Neural cell (in vitro differentiated cells): ENCODE measurements around the gene IGFBP2. TPM values are rescaled to one million over a fixed set of nuclear protein-coding genes. Genes with fewer than 3 reads are reported as not detected.

ENCODE experiments used
- H2AFZ ChIP-seq: fragments of 200-600, 300-800 bp; sonication (generic), shearing (Covaris generic); 2 replicates; pipeline ENCODE4 v1.6.0; 2014; ENCODE audit warnings: low read depth, mild to moderate bottlenecking, antibody characterized with exemption, low read length, moderate library complexity
- H3F3A ChIP-seq: fragments of 200-600 bp; shearing (Covaris generic); 2 replicates; pipeline ENCODE4 v1.6.1; 2016; ENCODE audit warnings: mild to moderate bottlenecking, moderate library complexity, mixed read lengths, antibody characterized with exemption, low read length; ENCODE audit not compliant: insufficient read depth, poor library complexity, severe bottlenecking
- H3K27ac ChIP-seq: fragments of 200-600, 300-800 bp; sonication (generic), shearing (Covaris generic); 2 replicates; pipeline ENCODE4 v1.5.1; 2014; ENCODE audit warnings: mild to moderate bottlenecking, low read length, moderate library complexity
- H3K27me3 ChIP-seq: fragments of 300-800, 200-600 bp; sonication (generic), shearing (Covaris generic); 2 replicates; pipeline ENCODE4 v1.6.0; 2014; ENCODE audit warnings: mild to moderate bottlenecking, low read depth, low read length, moderate library complexity; ENCODE audit not compliant: insufficient read depth
- H3K36me3 ChIP-seq: fragments of 300-800, 200-600 bp; sonication (generic), shearing (Covaris generic); 2 replicates; pipeline ENCODE4 v1.5.1; 2014; ENCODE audit warnings: mild to moderate bottlenecking, antibody characterized with exemption, low read length, moderate library complexity; ENCODE audit not compliant: insufficient read depth
- H3K4me2 ChIP-seq: fragments of 300-800, 200-600 bp; sonication (generic), shearing (Covaris generic); 2 replicates; pipeline ENCODE4 v1.6.0; 2014; ENCODE audit warnings: mild to moderate bottlenecking, low read length
- H3K4me3 ChIP-seq: fragments of 300-800, 200-600 bp; sonication (generic), shearing (Covaris generic); 2 replicates; pipeline ENCODE4 v1.5.1; 2014; ENCODE audit warnings: mild to moderate bottlenecking, low read length, moderate library complexity
- H3K79me2 ChIP-seq: fragments of 200-600 bp; shearing (Covaris generic); replicated peaks from 2 replicates; pipeline ENCODE4 v1.6.0; 2014; ENCODE audit warnings: mild to moderate bottlenecking, low read length, moderate library complexity; ENCODE audit not compliant: insufficient read depth
- H3K9ac ChIP-seq: fragments of 300-800, 200-600 bp; sonication (generic), shearing (Covaris generic); 2 replicates; pipeline ENCODE4 v1.6.1; 2016; ENCODE audit warnings: mild to moderate bottlenecking, low read length, mixed read lengths
- H3K9me2 ChIP-seq: fragments of 200-600 bp; shearing (Covaris generic); 2 replicates; pipeline ENCODE4 v1.6.1; 2016; ENCODE audit warnings: mild to moderate bottlenecking, low read length, mixed read lengths; ENCODE audit not compliant: insufficient read depth
- H3K9me3 ChIP-seq: fragments of 200-600, 300-800 bp; sonication (generic), shearing (Covaris generic); 2 replicates; pipeline ENCODE4 v1.6.1; 2016; ENCODE audit warnings: mild to moderate bottlenecking, mixed run types, low read length, moderate library complexity, mixed read lengths
- H4K20me1 ChIP-seq: fragments of 200-600 bp; shearing (Covaris generic); 2 replicates; pipeline ENCODE4 v1.6.1; 2016; ENCODE audit warnings: mild to moderate bottlenecking, mixed run types; ENCODE audit not compliant: insufficient read depth
- CTCF ChIP-seq: fragments of 450-650 bp; IDR thresholded peaks from 2 replicates; pipeline ENCODE4 v1.5.1; 2014; ENCODE audit warnings: antibody characterized with exemption, mild to moderate bottlenecking, moderate library complexity; ENCODE audit not compliant: poor library complexity, severe bottlenecking
- EP300 ChIP-seq: fragments of 450-650 bp; conservative IDR thresholded peaks from 2 replicates; pipeline ENCODE4 v1.6.1; 2014; ENCODE audit warnings: antibody characterized with exemption, mild to moderate bottlenecking, moderate library complexity; ENCODE audit not compliant: poor library complexity, severe bottlenecking
- EZH2 ChIP-seq: fragments of 200-600, 300-800 bp; shearing (Covaris generic), sonication (generic); IDR thresholded peaks from 2 replicates; pipeline ENCODE4 v1.6.1; 2014; ENCODE audit warnings: antibody characterized with exemption, low read length, borderline replicate concordance, mild to moderate bottlenecking; ENCODE audit not compliant: insufficient read depth, poor library complexity, severe bottlenecking
- MXI1 ChIP-seq: fragments of 450-650 bp; conservative IDR thresholded peaks from 2 replicates; pipeline ENCODE4 v1.6.1; 2014; ENCODE audit warnings: antibody characterized with exemption, mild to moderate bottlenecking; ENCODE audit not compliant: poor library complexity, severe bottlenecking
- POLR2AphosphoS5 ChIP-seq: IDR thresholded peaks from 2 replicates; pipeline ENCODE4 v1.6.1; 2012
- RAD21 ChIP-seq: fragments of 450-650 bp; conservative IDR thresholded peaks from 2 replicates; pipeline ENCODE4 v1.6.1; 2014; ENCODE audit warnings: antibody characterized with exemption, mild to moderate bottlenecking, moderate library complexity
- REST ChIP-seq: IDR thresholded peaks from 2 replicates; pipeline ENCODE4 v1.6.1; 2012; ENCODE audit warnings: borderline replicate concordance
- SMC3 ChIP-seq: fragments of 450-650 bp; conservative IDR thresholded peaks from 2 replicates; pipeline ENCODE4 v1.6.1; 2014; ENCODE audit warnings: antibody characterized with exemption, mild to moderate bottlenecking, moderate library complexity; ENCODE audit not compliant: poor library complexity
- TAF1 ChIP-seq: IDR thresholded peaks from 2 replicates; pipeline ENCODE4 v1.6.1; 2012; ENCODE audit warnings: low read depth
- polyA plus RNA-seq: library from polyadenylated mRNA; depleted of rRNA; stranded (reverse); fragments of >200 nt; gene quantifications from 2 replicates; pipeline ENCODE4 v1.2.3, GENCODE V29; 2014

IGFBP2 gene
- polyA plus RNA-seq, 1 donor from 2014 or later, result 150 TPM

GRCh38 chr2:216698293-216698692 lies 65.1 kb downstream of the IGFBP2 start:
- Histone ChIP-seq H3K27me3 (peaks cover 22% of the 10 kb centered on the region), H3K9ac (no peak overlapping the region), H4K20me1 (no peaks in the 10 kb centered on the region), H3K4me3 (no peak overlapping the region), H2AFZ (no peak overlapping the region), H3K9me2 (no peaks in the 10 kb centered on the region), H3K79me2 (no peaks in the 10 kb centered on the region), H3F3A (no peaks in the 10 kb centered on the region), H3K4me2 (no peak overlapping the region), H3K9me3 (no peaks in the 10 kb centered on the region), H3K27ac (no peak overlapping the region), H3K36me3 (no peaks in the 10 kb centered on the region)
- TF ChIP-seq SMC3 (no peak), EP300 (no peak), EZH2 (no peak), REST (no peak), TAF1 (no peak), MXI1 (no peak), POLR2AphosphoS5 (no peak), RAD21 (no peak), CTCF (no peak)

GRCh38 chr2:216698895-216699294 lies 65.7 kb downstream of the IGFBP2 start:
- Histone ChIP-seq H3K9me2 (no peaks in the 10 kb centered on the region), H3K9ac (no peak overlapping the region), H3K27me3 (peaks cover 18% of the 10 kb centered on the region), H3K4me3 (no peak overlapping the region), H3F3A (no peaks in the 10 kb centered on the region), H3K4me2 (no peak overlapping the region), H3K79me2 (no peaks in the 10 kb centered on the region), H3K36me3 (no peaks in the 10 kb centered on the region), H2AFZ (no peak overlapping the region), H3K27ac (no peak overlapping the region), H3K9me3 (no peaks in the 10 kb centered on the region), H4K20me1 (no peaks in the 10 kb centered on the region)
- TF ChIP-seq TAF1, result no peak
- peak; percentile 90 for TF ChIP-seq SMC3
- peak; percentile 90 for TF ChIP-seq CTCF
- TF ChIP-seq RAD21, result peak; percentile 90
- no peak for TF ChIP-seq MXI1
